RPMI8226 (cell line): Measurements from ENCODE around the gene SAP30.

Experiments
- DNase-seq: peaks from one replicate; pipeline ENCODE4 v3.0.0-alpha.2; 2015

The SAP30 gene, protein sequence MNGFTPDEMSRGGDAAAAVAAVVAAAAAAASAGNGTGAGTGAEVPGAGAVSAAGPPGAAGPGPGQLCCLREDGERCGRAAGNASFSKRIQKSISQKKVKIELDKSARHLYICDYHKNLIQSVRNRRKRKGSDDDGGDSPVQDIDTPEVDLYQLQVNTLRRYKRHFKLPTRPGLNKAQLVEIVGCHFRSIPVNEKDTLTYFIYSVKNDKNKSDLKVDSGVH

DNA sequence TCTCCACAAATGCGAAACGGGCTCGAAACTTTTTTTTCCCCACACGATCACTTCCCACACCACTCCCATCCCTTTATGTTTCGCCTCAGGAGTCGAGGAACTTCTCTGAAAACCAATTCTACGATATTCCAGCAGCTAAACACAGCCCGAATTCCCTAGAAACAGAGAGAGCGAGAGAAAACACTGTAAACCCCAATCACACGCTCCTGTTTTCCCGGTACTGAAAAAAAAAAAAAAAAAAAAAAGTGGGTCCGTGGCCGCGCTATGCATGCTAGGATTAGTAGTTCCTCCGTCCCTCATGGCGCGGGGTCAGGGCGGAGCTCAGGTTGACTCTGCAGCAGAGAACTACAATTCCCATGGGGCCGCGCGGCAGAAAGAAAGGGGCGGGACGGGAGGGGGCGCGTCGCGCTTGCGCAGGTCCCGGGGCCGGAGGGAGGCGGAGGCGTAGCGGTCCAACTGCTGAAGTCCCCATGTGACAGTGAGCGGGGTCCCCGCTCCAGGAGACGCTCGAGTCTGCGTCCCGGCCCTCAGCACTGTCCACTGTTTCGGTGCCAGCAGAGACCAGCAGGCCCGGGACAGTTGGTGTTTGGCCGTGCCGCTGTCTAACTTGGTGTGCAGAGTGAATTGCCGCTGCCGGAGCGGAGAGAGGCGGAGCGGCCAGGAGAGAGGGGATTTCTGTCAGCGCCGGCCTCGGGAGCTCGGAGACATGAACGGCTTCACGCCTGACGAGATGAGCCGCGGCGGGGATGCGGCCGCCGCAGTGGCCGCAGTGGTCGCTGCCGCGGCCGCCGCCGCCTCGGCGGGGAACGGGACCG, at the start of gene SAP30:
SAP30 (plus strand) TSS at position 478 of the 815 bp plus-strand sequence; CDS start at position 707, 229 bp downstream.
- peak; percentile 94 for DNase-seq

DNA sequence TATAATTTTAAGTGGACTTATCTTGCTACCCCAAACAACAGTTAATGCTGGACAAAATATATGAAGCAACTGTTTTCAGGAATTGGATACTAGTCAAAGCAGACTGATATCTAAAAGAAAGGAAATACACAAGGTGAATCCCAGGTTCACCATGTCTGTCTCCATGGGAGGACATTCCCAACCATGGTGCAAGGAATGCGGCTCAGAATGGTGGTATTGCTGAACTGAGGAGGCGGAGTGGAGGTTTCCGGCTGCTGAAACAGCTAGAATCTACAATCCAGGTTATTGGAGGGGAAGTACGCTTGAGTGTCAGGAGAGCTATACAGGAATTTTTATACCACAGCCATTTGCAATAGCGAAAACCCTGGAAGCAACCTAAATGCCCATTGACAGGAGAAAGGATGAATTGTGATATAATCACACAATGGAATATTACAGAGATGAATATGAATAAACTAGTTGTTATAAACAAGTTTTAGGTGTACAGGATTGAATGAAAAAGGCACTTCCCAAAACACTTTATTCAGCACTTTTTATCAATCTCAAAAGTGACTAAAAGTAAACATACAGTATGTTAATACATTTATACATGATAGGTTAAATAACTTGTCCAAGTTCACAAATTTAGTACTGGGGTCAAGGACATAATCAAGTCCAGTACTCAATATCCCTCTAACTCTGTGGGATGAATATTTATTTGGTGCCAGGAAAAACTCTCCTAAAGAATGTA, 45.6 kb upstream of the SAP30 start:
- no peak for DNase-seq

DNA sequence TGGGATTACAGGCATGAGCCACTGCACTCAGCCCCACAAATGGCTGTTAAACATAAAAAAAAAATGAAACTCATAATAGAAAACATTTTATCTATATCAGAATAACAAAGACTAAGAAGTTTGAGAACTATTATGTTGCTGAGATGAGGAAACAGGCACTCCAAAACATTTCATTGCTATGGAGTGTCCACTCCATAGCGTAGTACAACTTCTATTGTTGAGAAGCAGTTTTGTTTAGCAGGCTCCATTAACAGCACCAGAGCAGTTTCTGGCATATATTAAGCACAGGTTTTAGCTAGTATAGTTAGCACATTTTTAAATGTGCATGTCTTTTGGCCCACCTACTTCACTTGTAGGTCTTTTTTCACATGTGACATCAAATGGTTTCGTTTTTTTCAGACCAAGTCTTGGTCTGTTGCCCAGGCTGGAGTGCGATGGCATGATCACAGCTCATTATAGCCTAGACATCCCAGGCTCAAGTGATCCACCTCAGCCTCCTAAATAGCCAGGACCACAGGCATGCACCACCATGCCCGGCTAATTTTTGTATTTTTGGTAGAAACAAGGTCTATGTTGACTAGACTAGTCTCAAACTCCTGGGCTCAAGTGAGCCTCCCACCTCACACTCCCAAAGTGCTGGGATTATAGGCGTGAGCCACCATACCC, 42.4 kb upstream of the SAP30 start:
- no peak for DNase-seq

DNA sequence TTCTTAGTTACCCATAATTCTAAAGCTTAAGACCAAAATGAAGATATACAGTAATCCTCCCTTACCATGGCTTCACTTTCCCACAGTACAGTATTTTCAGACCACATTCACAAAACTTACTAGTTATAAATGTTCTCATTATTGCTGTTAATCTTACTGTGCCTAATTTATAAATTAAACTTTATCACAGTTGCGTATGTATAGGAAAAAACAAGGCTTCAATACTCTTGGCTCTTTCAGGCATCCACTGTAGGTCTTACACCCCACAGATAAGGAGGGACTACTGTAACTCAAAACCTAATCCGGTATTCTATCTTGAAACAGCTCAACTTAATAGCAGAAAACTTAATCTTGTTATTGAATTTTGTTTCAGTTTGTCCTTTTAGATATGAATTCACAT, 40.2 kb upstream of the SAP30 start:
- no peak for DNase-seq

DNA sequence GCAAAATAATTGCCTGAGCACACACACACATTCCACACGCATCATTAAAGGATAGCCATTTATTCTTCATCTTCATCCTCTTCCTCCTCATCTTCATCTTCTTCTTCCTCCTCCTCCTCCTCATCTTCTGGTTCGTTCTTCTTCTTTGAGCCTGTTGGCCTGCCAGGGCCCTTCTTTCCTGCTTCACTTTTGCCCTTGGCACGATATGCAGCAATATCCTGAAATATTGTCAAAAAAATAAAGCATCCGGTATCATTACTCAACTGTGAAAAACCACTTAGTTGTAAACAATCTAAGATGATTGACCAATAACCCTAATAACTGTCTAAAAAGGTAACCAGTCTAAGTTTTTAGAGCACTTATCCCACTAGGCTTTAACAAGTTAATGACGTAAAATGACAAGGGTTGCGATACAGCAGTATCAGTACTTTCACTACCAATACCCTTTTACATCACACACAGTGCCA, 38.7 kb upstream of the SAP30 start:
- DNase-seq: no peak

DNA sequence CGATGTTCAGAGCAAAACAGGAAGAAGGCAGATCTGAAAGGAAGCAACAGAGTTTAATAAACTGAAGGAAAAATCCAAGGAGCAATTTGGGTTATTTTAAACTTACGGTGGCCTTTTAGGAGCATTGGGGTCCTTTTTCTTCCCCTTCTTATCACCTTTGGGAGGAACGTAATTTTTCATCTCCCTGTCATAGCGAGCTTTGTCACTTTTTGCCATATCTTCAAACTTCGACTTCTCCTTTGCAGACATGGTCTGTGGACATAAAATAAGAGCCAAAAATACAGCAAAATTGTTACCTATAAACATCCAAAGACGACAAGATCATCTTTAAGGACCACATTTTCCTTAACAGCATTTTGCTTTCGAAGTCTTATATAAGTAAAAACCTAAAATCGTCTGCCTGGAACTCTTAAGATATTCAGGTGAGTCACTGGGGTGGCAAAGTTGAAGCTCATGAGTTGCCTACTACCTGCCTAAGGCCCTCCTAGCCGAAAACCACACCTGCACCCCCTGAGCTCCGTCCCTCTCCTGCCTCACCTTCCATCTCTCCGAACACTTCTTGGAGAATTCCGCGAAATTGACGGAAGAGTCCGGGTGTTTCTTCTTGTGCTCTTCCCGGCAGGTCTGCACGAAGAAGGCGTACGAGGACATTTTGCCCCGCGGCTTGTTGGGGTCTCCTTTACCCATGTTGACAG, 37.6 kb upstream of the SAP30 start:
- DNase-seq: peak; percentile 10

DNA sequence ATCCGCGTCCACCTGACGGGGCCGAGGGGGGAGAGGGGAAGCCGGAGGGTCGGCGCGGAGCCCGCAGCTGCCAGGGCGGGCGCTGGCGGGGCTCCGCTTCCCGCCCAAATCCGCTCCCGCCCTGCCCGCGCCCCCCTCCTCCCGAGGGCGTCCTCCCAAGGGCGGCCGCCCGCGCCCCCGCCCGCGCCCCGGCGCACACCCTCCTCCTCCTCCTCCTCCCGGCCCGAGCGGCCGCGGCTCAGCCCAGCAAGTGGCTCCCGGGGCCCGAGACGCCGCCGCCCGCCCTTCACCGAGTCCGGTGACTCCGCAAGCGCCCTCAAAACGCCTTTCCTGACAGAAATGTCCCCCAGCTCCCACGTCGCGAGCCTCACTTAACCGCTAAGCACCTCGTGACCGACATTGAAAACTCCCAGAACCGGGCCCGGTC, 37.1 kb upstream of the SAP30 start:
- DNase-seq: peak; percentile 39

DNA sequence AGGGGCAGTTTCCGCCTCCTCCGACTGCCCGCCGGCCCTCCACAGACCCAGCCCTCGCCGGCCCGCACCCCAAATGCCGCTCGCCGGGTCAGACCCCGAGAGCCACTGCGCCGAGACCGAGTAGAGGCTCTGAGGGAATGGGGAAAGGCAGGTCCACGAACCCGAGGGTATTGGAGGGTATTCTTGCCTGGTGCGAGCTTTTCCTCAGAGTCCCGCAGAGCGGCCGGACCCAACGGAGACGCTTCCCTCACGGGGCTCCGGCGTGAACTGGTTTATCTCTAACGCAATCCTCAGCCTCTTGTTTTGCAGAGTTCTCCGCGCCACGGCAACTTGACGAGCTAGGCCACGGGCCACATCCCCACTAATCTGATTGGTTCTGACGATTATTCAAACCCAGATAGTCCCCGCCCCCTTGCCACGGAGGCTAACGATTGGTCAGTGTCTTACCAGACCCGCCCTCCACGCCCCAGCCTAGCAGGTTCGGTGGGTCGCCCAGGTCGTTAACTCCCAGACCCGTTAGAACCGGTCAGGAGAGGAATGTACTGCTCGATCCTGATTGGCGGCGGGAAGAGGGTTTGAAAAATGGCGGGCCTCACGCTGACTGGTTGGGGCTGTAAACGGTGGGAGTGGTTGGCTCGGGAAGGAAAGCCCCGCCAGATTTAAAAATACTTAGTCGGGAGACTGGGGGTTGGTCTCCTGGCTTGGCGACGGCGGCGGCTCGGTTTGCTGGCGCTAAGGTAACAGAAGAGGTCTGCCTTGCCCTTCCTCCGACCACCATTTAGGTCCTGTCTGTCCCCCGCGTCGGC, 36.5 kb upstream of the SAP30 start, which contains the start of gene HMGB2:
HMGB2 (minus strand) TSS at position 274 of the 806 bp plus-strand sequence. CDS start 709 bp downstream, outside the sequence.
- DNase-seq: peak; percentile 98

DNA sequence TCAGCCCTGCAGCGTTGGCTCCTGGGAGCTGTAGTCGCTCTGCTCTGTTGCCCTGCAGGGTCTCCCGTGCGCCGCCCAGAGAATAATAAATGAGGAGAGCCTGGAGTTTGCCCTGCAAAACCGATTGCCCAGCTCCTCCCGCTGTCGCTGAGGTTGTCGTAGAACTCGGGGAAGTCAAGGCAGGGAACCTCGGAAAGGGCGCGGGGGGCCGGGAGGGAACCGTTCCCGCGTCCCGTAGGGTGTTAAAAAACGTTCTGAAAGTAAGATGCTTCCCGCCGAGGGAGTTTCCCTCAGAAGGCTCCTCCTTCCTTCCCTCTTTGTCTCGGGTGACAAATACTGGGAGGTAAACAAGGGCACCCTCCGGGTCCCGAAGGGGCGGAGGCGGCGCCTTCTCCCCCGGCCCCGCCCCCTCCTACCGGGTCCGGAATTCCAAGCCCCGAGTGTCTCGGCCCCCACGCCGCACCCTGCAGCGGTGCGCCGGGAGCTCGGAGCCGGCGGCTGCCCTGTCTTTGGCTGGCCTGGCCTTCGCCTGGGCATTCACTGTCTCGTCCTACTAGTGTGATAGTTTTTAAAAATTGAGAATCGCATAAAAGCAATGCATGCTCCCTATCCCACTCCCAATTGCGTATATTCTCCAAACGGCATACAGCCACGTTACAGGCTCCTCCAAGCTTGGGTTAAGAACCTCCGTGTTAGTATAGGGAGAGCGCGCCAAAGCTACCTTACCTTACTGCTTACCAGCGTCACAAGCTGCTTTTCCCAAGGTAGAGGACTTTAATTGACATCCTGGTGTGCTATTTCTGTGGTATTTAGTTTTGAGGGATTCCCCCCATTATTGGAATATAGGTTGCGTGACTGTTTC, 35.6 kb upstream of the SAP30 start:
- peak; percentile 79 for DNase-seq

DNA sequence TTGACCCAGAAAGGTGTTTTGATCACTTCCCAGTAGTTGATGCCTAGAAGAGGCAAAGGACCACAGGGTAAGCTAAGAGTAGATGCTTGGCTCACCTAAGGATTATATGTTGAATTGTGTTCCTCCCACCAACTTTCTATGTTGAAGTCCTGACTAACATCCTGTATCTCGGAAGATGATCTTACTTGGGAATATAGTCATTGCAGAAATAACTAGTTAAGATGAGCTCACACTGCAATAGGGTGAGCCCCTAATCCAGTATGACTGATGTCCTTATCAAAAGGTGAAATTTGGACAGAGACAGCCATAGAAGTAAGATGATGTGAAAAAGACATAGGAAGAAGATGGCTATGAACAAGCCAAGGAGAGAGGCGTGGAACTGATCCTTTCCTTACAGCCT, 33.3 kb upstream of the SAP30 start:
- no peak for DNase-seq

DNA sequence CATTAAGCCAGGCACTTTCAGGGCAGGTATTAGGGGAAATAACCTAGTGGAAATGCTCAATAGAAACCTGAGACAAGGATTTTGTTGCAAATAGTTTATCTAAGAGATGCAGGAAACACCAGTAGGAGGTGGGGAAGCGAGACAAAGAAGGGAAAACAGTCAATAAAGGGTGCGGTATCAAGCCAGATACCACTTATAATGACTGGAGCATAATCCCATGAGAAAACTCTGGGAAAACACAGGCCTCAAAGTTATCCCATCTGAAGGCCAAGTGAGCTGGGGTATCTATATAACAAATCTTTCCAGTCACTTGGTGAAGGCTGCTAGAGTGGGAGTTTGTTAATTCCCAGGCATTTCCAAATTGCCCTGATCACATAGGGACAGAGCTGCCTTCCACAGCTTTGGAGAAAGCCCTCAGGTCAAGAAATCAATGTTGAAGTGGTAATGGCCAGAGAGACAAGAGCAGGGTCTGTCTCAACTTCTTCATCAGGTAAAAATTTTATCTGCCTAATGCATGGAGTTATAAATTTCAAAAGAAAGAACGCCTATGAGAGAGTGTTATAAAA, 26.8 kb upstream of the SAP30 start:
- DNase-seq: no peak

DNA sequence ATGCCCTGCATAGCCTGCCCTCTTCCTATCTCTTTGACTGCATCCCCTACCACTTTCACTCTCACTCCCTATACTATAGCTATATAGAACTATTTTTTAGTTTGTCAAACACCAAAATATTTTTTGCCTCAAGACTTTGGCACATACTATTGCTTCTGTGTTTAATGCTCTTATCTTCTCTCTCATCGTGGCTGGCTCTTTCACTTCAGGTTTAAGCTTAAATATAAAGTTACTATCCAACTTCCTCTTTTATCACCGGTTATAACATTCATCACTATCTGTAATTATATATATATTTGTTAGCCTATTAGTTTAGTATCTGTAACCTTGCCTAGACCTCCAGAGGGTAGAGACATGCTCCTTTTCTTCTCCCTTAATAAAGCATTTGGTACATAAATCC, 25.1 kb upstream of the SAP30 start:
- no peak for DNase-seq

DNA sequence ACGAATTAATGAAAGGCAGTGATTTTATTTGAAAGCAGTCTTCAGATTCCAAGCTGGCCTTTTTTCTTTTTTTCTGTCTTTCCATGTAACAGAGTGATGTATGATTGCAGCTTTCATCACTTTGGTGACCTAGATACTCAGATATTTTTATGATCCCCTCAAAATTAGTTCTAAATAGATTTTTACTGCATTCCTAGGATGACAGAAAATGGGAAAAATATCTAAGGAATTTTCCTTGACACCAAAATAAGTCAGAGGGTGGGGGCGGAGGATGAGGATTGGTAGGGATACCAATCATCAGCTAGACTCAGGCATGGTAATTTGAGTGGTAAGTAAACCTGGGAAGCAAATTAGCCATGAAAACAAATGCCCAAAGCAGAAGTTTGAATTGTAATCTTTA, 24.7 kb upstream of the SAP30 start:
- no peak for DNase-seq

DNA sequence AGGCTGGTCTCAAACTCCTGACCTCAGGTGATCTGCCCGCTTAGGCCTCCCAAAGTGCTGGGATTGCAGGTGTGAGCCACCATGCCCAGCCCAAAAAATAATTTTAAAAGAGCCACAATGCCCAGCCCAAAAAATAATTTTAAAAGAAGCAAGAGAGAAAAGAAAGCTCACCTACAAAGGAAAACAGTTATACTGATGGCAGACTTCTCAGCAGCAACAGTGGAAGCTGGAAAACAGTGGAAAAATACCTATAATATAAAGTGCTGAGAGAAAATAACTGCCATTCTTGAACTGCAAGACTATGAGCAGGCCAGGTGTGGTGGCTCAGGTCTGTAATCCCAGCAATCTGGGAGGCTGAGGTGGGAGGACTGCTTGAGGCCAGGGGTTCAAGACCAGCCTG, 23.3 kb upstream of the SAP30 start:
- DNase-seq: no peak

DNA sequence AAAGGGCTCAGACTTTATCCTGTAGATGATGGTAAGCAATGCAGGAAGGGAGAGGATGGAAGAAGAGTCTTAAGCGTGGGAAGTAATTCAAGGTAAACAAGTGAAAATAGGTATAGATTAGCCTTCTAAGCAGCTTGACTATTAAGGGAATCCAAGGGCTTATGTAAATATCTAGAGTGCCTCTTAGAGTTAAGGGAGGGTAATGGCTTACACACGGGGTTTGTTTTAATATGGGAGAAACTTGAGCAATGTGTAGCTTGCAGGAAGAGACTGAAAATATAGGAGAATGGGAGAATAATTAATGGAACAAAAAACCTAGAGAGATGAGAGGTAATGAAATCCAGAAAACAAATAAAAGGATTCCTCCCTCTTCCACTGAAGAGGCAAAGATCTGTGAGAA, 12.8 kb upstream of the SAP30 start:
- DNase-seq: no peak

DNA sequence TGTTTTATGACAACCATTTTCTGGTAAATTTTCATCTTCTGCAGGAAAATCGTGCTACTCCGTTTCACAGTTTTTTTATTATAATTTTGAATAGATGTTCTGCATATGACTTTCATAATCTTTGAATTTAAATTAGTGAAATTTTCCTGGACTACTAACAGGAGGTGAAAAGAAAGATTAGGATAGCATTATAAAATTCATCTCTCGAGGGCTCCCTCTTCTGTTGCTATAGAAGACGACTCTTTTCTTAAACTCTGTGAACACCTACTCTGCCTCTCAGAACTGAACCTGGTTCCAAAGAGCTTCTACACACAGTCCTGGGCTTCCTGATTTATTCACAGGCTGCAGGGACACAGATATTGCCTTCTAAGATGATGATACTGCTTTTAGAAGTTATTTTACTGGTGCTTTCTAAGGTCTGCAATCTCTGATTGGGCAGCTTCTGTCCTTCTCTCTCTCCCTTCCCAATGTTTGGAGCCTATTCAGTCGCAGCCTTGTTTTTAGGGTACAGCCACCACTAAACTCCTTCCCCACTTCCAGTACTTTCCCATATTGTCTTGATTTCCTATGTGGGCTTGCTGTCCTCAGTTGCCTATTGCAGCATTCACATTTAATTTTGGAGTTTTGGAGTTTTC, 10.1 kb upstream of the SAP30 start:
- no peak for DNase-seq

DNA sequence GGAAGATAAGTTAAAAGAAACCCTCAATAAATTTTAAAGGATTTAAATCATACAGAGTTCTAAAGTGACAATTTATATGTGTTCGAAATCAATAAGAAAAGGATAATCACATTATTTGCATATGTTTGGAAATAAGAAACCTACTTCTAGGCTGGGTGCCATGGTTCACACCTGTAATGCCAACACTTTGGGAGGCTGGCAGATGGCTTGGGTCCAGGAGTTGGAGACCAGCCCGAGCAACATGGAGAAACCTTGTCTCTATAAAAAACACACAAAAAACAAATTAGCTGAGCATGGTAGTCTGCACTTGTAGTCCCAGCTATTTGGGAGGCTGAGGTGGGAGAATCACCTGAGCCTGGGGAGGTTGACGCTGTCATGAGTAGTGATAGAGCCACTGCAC, 8.1 kb upstream of the SAP30 start:
- DNase-seq: no peak

DNA sequence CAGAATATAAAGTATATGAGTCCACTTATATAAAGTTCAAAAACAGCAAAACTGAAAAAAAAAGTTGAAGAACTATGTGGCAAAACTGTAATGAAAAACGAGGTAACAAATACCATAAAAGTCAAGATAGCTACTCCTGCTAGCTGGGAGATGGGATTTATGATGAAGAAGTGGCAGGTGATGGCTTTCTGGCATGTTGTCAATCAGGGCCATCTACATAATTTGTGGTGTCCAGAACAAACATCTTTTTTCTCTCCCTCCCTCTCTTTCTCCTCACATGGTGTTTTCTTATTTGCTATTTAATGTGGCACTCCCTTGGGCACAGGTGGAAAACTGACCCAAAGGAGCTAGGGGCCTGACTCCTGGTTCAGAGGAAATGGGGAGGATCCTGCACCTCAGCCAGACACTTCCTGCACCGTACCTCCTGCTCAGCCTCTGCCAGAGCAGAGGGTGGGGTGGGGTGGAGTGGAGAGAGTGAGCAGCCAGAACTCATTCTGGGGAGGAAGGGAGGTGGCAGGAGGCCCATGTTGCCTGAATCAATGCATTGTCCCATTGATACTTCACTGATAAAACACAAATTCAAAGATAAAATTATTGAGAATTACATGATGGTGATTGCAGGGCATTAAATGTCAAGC, 5.3 kb upstream of the SAP30 start:
- DNase-seq: no peak

DNA sequence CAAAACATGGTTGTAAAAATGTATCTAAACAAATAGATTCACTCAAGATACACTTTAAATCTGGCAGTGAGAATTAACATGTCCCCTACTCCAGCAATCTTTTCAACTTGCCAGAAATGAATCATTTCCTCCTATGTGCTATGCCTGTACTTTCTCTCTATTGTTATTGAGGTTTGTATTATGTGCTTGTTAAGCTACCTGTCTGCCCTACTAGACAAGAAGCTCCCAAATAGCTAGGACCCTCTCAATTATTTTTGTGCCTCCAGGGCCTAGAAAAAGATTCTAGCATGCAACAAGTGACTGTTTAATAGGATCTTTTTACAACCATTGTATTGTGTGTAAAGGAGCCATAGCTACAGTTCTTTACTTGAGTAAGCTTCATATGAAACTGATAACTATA, 3.5 kb upstream of the SAP30 start:
- DNase-seq: no peak
